Upper lobe of left lung (tissue), 4 donors: ENCODE data around the gene GULP1.

Experiments used
- CTCF ChIP-seq, 6 experiments: fragments of 450-650 bp in 4 of 6; fragments of 200-600 bp in 2 of 6; sonication (generic) in 2 of 6; IDR thresholded peaks; one replicate each; pipeline ENCODE4 v1.5.1; 2016 to 2019; ENCODE audit warnings: antibody characterized with exemption in 6 of 6
- EP300 ChIP-seq, 4 donors: sonication (generic); formaldehyde crosslinking; IDR thresholded peaks; one replicate each; pipeline ENCODE4 v1.5.1; 2017; ENCODE audit warnings: antibody characterized with exemption in 4 of 4, control low read depth in 2 of 4
- POLR2AphosphoS5 ChIP-seq, 2 donors: sonication (generic); formaldehyde crosslinking; IDR thresholded peaks; one replicate each; pipeline ENCODE4 v1.5.1; 2017; ENCODE audit warnings: antibody characterized with exemption in 2 of 2

- TF ChIP-seq CTCF (IDR thresholded peaks at IDR 0.05) (no peak), EP300 (IDR thresholded peaks at IDR 0.05) (no peak), POLR2AphosphoS5 (IDR thresholded peaks at IDR 0.05) (no peak)
These were observed 123.4 kb downstream of the GULP1 start for GRCh38 chr2:188414869-188415753.
